Measurements from ENCODE around the gene MCM6. TPM values are rescaled to one million over a fixed set of nuclear protein-coding genes. Genes with fewer than 3 reads are reported as not detected.

Gene MCM6
- total RNA-seq, 1 donor from 2014 or later, result 9.6 TPM

- H3K27ac ChIP-seq, result no peak overlapping the region
- no peaks in the 10 kb centered on the region for H3K4me1 ChIP-seq
- TF ChIP-seq CTCF (IDR thresholded peaks at IDR 0.05), result no peak
- no peak for TF ChIP-seq POLR2AphosphoS5 (IDR thresholded peaks at IDR 0.05; ENCODE audit: insufficient read depth in 1 of 2, low read depth in 1 of 2)
- no peak for TF ChIP-seq POLR2A (IDR thresholded peaks at IDR 0.05)
- H3K36me3 ChIP-seq, result no peaks in the 10 kb centered on the region
- DNase-seq (ENCODE audit: extremely low spot score in 2 of 2), result no peak
- intact Hi-C loops (cut with DNase I), result no loop called here
- H3K27me3 ChIP-seq, result no peaks in the 10 kb centered on the region
- H3K4me3 ChIP-seq, result no peak overlapping the region
- no peaks in the 10 kb centered on the region for H3K9me3 ChIP-seq
Measured at GRCh38 chr2:135791418-135792190, 84.6 kb downstream of the MCM6 start.

- peaks cover 0 to 10% of the 10 kb centered on the region in 2 donors for H3K36me3 ChIP-seq
- H3K4me1 ChIP-seq, result no peaks in the 10 kb centered on the region
- H3K9me3 ChIP-seq, result no peaks in the 10 kb centered on the region
- TF ChIP-seq POLR2A (IDR thresholded peaks at IDR 0.05) (no peak), CTCF (IDR thresholded peaks at IDR 0.05) (no peak), POLR2AphosphoS5 (IDR thresholded peaks at IDR 0.05; ENCODE audit: insufficient read depth in 1 of 2, low read depth in 1 of 2) (no peak)
- DNase-seq (ENCODE audit: extremely low spot score in 2 of 2), result no peak
- H3K4me3 ChIP-seq, result no peak overlapping the region
- intact Hi-C loops (cut with DNase I), result no loop called here
- H3K27ac ChIP-seq, result no peak overlapping the region
- H3K27me3 ChIP-seq, result no peaks in the 10 kb centered on the region
Measured at GRCh38 chr2:135790423-135790822, 85.8 kb downstream of the MCM6 start.

Small RNA genes within 50 kb of the gene (small RNA-seq; reads per million reads assigned to genes)
- gene RF00019, result not detected

Other genes starting within 250 kb of the MCM6 start
- gene UBXN4, start 134.6 kb downstream of the MCM6 start, total RNA-seq, result 51.6 TPM
- gene LCT, start 39.3 kb downstream of the MCM6 start, total RNA-seq, result not detected
- 63.1 TPM for gene DARS1, start 109.2 kb upstream of the MCM6 start, total RNA-seq
- 39.5 TPM for gene CXCR4, start 241.7 kb upstream of the MCM6 start, total RNA-seq